ENCODE results near the gene RAB42.
"Not testable (repeated sequence)": the region's sequence is repeated elsewhere in the genome, so short reads cannot be mapped to it uniquely, and the experiment has no call there.

RAB42 gene

GRCh38 chr1:28581531-28582247, 10.4 kb upstream of the RAB42 start:
- FAIRE-seq (peak; percentile 91), DNase-seq (ENCODE audit: insufficient read length, low spot score) (peak; percentile 91)
- TF ChIP-seq PAX5 (IDR thresholded peaks at IDR 0.05; ENCODE audit: insufficient read depth, low read length, severe bottlenecking), result no peak
- peak; percentile 97 for TF ChIP-seq POU2F2 (IDR thresholded peaks at IDR 0.05; ENCODE audit: low read depth, low read length)
- TF ChIP-seq TAF1 (IDR thresholded peaks at IDR 0.05; ENCODE audit: low read depth, low read length), result peak; percentile 100
- peak; percentile 100 for TF ChIP-seq POLR2A (IDR thresholded peaks at IDR 0.05; ENCODE audit: low read depth, low read length)
- no peak for TF ChIP-seq SPI1 (IDR thresholded peaks at IDR 0.05; ENCODE audit: low read depth, low read length)
- TF ChIP-seq POLR2AphosphoS5 (IDR thresholded peaks at IDR 0.05; ENCODE audit: low read depth, low read length), result peak; percentile 100

DNA sequence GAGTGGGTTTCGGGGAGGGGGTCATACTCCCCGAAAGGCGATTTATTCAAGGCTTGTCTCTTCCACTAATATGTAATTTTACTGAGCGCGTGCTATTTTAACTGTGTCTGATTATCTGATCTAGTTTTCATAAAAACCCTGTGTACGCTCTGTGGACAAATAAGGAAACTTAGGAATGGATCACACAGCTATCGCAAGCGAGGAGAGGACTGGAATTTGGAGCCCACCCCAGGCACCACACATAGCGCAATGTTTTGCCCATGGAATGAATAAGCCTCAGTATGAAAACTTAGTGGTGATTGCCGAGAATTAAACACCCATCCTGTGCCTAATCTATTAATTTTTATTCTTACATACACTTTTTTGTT, 9.8 kb upstream of the RAB42 start:
- no peak for DNase-seq (ENCODE audit: insufficient read length, low spot score)
- TF ChIP-seq POLR2AphosphoS5 (IDR thresholded peaks at IDR 0.05; ENCODE audit: low read depth, low read length), result no peak
- no peak for TF ChIP-seq POU2F2 (IDR thresholded peaks at IDR 0.05; ENCODE audit: low read depth, low read length)
- no peak for TF ChIP-seq SPI1 (IDR thresholded peaks at IDR 0.05; ENCODE audit: low read depth, low read length)
- no peak for TF ChIP-seq PAX5 (IDR thresholded peaks at IDR 0.05; ENCODE audit: insufficient read depth, low read length, severe bottlenecking)
- no peak for TF ChIP-seq POLR2A (IDR thresholded peaks at IDR 0.05; ENCODE audit: low read depth, low read length)
- no peak for TF ChIP-seq TAF1 (IDR thresholded peaks at IDR 0.05; ENCODE audit: low read depth, low read length)
- no peak for FAIRE-seq

DNA sequence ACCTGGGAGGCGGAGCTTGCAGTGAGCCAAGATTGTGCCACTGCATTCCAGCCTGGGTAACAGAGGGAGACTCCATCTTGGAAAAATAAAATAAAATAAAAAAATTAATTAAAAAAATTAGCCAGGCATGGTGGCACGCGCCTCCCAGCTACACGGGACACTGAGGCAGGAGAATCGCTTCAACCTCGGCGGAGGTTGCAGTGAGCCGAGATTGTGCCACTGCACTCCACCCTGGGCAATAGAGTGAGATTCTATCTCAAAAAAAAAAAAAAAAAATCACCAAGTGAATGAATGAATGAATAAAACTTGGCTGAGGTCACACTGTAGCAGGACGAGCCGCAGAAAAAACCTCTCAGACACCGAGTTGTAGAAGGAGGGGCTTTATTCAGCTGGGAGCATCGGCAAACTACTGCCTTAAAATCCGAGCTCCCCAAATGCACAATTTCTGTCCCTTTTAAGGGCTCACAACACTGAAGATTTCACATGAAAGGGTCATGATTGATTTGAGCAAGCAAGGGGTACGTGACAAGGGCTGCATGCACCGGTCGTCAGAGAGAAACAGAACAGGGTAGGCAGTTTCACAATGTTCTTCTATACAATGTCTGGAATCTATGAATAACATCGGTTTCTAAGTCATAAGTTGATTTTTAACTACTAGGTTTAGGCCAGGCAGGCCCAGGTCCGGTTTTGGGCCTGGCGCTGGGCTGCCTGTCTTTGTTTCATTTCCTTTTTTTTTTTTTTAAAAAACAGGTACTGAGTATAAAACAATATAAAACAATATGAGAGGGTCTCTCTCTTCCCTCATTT, 5.3 kb upstream of the RAB42 start:
- not testable (repeated sequence) for DNase-seq (ENCODE audit: insufficient read length, low spot score)
- TF ChIP-seq SPI1 (IDR thresholded peaks at IDR 0.05; ENCODE audit: low read depth, low read length), result peak; percentile 70
- peak; percentile 48 for FAIRE-seq

GRCh38 chr1:28592321-28593071, 431 bp downstream of the RAB42 start:
- DNase-seq (ENCODE audit: insufficient read length, low spot score), result no peak
- FAIRE-seq, result no peak
- TF ChIP-seq POU2F2 (IDR thresholded peaks at IDR 0.05; ENCODE audit: low read depth, low read length), result no peak
- TF ChIP-seq POLR2A (IDR thresholded peaks at IDR 0.05; ENCODE audit: low read depth, low read length), result no peak
- TF ChIP-seq PAX5 (IDR thresholded peaks at IDR 0.05; ENCODE audit: insufficient read depth, low read length, severe bottlenecking), result no peak
- no peak for TF ChIP-seq SPI1 (IDR thresholded peaks at IDR 0.05; ENCODE audit: low read depth, low read length)
- no peak for TF ChIP-seq POLR2AphosphoS5 (IDR thresholded peaks at IDR 0.05; ENCODE audit: low read depth, low read length)
- TF ChIP-seq TAF1 (IDR thresholded peaks at IDR 0.05; ENCODE audit: low read depth, low read length), result no peak

DNA sequence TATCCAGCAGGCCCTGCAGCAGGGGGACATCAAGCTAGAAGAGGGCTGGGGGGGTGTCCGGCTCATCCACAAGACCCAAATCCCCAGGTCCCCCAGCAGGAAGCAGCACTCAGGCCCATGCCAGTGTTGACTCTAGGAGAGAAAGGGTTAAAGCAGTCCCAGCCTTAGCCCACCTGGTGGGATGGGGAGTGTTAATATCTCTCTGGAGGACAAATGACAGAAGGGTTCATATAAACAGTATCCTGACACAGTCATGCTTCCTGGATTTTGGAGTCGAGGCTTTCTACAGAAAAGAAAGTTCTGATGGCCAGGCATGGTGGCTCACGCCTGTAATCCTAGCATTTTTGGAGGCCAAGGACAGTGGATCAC, 1.9 kb downstream of the RAB42 start:
- not testable (repeated sequence) for DNase-seq (ENCODE audit: insufficient read length, low spot score); FAIRE-seq

- FAIRE-seq; DNase-seq (ENCODE audit: insufficient read length, low spot score): not testable (repeated sequence)
Measured at GRCh38 chr1:28594686-28595411, 2.8 kb downstream of the RAB42 start.

- TF ChIP-seq SPI1 (IDR thresholded peaks at IDR 0.05; ENCODE audit: low read depth, low read length), result no peak
- DNase-seq (ENCODE audit: insufficient read length, low spot score), result no peak
- FAIRE-seq, result no peak
Measured at GRCh38 chr1:28595412-28596191, 3.5 kb downstream of the RAB42 start.

GRCh38 chr1:28596276-28596675, 4.2 kb downstream of the RAB42 start:
- FAIRE-seq; DNase-seq (ENCODE audit: insufficient read length, low spot score): not testable (repeated sequence)

- TF ChIP-seq POLR2AphosphoS5 (IDR thresholded peaks at IDR 0.05; ENCODE audit: low read depth, low read length) (no peak), PAX5 (IDR thresholded peaks at IDR 0.05; ENCODE audit: insufficient read depth, low read length, severe bottlenecking) (no peak), POLR2A (IDR thresholded peaks at IDR 0.05; ENCODE audit: low read depth, low read length) (no peak), POU2F2 (IDR thresholded peaks at IDR 0.05; ENCODE audit: low read depth, low read length) (no peak), TAF1 (IDR thresholded peaks at IDR 0.05; ENCODE audit: low read depth, low read length) (no peak), SPI1 (IDR thresholded peaks at IDR 0.05; ENCODE audit: low read depth, low read length) (no peak)
- peak; percentile 76 for FAIRE-seq
- DNase-seq (ENCODE audit: insufficient read length, low spot score), result no peak
Measured at GRCh38 chr1:28601696-28602095, 9.6 kb downstream of the RAB42 start.

All from GM12891 (cell line).